IPS DF 4.7 (cell line): ENCODE results near the gene LAMTOR3.

ENCODE experiments used
- DNase-seq: peaks from one replicate; pipeline ENCODE4 v3.0.0-alpha.2; 2013; ENCODE audit warnings: low spot score; ENCODE audit errors: extremely low read depth

The LAMTOR3 gene

DNA sequence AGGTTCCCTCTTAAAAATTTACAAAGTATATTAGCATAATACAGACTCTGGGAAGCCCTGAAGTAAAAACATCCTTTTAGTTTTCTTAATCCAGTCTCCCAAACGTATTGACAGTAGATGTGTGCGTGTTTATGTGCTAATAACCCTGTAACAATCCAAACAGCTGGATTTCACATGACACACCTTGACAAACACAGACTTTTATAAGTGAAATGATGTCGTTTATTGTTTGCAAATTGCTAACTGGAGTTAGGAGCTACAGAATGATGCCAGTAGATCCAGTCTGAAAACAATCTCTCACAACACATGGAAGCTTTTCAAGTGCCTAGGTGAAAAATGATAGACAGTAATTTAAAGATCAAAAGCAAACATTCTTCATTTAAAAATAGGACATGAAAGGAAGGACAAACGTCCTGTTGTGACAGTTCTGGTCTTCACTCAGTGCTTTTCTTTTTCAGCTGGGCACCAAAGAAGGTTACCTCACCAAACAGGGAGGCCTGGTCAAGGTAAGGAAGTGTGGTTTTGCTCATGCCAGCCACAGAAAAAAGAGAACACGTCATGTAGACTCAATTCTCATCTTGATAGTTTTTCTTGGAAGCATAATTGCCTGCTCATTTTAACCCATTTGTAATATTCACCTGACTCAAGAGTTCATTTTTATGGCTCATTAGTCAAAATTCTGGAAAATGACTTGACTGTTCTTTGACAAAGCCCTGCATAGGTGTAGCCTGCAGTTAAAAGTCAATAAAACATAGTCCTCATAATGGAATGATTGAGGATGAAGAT, 32.9 kb downstream of the LAMTOR3 start:
- no peak for DNase-seq

DNA sequence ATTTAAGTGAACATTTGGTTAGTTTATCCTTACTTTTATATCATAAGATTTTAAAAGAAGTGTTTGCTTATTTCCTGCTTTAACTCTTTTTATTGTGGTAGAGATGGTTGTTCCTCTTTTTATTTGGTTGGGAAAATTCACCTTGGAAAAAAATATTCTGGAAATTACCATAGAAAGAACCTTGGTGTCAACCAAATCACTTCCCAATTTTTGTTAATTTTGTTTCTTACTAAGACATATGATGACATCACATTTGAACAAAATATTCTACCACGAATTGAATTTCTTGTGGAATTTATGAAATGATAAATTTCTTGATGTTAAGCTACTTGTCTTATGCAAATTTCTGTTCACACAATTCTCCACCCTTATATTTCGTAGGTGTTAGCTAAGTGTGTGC, 33.7 kb downstream of the LAMTOR3 start:
- no peak for DNase-seq

DNA sequence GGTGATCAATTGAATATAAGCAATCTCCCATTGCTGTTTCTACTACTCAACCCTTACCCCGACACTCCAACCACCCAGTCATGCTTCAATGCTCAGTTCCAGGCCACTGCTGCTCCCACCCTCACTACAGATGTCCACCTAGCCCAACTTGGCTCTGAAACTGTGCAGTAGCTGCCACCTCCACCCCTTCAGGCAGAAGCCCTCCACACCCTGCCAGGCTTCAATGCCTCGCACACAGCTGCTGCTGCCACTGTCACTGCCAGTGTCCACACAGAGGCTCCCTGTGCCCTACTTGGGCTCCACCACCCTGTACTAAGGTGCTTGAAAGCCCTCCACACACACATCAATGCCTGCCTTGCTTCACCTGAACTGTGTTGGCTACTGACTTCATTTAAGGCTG, 34.6 kb downstream of the LAMTOR3 start:
- no peak for DNase-seq

DNA sequence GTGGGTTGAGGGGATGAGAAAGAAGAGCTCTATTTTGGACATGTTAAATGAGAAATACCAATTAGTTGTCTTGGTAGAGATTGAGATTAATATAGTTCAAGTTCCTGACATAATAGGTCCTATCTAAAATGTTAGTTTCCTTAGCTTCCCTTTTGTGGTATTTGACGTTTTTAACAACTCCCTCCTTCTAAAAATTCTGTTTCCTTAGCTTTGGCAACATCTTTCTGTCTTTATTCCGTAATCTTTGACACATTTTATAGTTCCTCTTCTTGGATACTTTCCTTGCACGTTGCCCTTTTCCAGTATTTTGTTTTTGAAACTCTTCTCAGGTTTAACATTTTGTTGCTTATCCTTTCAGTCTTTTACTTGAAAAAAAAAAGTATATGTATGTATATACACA, 36.9 kb downstream of the LAMTOR3 start:
- DNase-seq = no peak

DNA sequence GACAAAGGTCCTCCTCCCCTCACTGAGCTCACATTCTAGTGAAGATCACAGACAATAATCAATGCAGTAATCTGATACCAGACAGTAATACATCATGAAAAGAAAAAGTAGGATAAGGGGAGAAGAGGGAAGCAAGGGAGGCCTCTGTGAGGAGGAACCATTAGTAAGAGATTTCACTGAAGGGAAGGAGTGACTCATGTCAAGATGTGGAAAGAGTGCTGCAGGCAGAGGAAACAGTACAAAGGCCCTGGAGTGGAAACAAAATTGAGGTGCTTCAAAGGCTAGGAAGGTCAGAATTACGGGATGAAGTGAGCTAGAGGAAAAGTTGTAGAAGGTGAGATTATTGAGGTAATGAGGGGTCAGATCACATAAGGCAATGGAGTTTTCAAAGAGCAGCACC, 38.1 kb downstream of the LAMTOR3 start:
- DNase-seq = no peak

DNA sequence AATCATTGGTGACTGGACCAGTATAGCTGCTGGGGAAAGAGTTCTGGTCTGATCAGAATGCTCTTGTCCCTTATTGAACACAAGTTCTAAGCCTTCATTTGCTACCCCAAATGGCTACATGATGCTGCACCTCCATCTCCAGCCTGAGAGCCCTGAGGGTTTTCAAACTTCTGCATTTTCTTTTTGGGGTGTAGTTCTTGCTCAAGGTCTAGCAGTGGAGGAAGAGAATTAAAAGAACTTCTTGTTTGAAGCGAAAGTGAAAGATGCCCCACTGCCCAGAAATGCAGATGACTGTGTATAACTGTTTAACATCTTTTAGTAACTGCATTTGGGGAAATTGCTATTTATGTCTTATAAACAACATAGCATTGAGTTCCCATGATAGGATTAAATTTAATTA, 38.5 kb downstream of the LAMTOR3 start:
- DNase-seq = no peak

DNA sequence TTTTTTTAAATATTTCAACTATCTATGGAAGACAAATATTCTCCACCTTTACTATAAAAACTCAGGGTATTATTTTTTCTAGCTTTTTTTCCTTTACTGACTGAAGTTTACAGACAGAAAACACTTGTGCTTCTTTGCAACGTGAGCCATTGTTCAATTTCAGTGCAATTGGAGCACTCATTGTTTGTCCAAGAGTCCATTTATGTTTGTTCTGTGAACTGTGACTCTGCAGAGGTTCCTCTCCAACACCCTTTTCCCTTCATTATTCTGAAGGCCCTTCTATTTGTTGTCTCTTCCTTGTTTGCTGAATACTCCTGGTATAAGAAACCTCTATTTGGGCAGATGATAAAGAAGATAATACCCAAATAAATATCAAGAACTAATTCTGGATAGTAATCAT, 40.2 kb downstream of the LAMTOR3 start:
- DNase-seq = no peak

DNA sequence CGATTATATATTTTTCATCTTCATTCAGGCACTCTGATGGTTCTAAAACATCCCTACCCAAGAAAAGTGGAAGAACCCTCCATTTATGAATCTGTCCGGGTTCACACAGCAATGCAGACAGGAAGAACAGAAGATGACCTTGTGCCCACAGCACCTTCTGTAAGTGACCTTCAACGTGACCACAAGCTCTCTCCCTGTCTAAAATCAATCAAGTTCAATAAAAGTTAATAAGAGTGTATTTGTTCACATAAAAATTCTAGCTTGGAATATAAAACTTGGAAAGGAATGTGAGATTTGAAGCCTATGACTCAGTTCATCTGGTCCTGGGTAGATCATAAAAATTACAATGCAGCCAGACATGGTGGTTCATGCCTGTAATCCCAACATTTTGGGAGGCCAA, 41.0 kb downstream of the LAMTOR3 start:
- DNase-seq = no peak

DNA sequence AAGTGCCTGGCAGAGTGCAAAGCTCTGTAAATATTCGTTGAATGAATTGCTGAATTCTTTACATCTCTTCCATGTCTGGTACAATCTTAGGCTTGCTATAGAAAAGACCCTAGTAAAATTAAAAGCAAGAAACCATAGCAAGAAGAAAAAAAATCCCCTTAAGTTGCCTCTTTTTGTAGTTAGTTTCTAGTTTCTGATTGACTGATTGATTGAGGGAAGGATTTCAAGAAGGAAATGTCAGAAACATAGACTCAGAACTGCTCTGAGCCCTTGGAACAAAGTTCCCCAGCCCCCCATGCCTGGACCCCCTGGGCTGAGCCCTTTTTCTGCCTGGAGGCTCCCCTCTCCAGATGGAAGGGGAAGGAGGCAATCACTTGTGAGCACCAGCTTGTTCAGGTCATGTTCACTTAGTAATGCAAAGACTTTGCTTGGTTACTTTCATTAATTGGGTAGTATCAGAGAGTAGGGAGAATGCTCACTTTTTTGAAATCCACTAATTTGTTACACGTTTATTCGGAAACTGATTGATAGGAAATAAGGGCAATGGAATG, 42.0 kb downstream of the LAMTOR3 start:
- DNase-seq = no peak

DNA sequence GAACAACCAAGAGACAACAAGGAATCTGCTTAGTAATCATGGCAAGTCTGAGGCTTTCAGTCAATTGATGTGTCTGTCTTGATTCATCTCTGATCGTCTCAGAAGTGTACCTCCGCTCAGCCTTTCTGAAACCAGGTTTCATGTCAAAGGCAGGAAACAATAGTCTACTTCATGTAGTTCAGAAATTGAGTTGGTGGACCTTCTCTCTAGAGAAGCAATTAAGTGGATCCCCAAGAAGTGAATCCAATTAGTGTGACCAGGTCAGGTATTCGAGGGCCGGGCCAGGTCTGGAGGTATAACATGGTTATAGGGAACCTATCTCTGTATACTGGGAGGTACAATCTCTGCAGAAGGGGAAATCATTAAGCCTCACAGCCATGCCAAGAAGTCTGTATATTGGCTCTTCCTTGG, 45.6 kb downstream of the LAMTOR3 start:
- DNase-seq = no peak

DNA sequence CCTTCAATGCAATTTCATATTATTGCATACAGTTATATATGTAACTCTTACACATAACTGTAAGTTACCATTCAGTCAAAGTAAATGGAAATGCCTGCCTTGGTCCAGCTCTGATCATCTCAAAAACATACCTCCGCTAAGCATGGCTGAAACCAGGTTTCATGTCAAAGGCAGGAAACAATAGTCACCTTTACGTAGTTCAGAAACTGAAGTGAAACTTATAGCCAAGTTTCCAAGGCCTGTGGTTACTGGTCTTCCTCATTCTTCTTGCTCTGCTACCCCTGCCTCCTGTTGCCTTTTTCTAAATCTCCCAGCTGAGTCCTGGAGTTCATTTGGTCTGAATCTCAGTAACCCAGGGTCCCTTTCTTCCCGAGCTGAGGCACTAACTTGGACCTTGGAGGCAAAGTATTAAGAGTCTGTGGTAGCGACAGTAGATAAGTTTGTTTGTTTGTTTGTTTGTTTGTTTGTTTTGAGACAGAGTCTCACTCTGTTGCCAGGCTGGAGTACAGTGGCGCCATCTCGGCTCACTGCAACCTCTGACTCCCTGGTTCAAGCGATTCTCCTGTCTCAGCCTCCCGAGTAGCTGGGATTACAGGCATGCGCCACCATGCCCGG, 46.8 kb downstream of the LAMTOR3 start:
- no peak for DNase-seq

DNA sequence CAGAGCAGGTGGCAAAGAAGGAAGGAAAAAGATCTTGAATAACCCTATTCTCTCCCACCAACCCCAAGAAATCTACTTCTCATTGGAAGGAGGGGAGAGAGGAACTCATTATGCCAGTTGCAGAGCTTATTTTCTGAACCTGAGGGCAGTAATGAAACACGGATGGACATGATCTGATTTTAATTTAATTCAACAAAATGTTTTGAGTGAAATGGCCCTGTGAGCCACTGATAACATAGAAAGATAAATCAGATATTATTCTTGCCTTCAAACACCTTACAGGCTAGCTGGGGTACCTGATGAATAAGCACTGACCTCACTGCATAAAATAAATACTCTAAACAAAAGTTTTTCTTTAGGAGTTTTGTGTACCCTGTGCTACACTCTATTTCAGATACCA, 47.3 kb downstream of the LAMTOR3 start:
- no peak for DNase-seq

DNA sequence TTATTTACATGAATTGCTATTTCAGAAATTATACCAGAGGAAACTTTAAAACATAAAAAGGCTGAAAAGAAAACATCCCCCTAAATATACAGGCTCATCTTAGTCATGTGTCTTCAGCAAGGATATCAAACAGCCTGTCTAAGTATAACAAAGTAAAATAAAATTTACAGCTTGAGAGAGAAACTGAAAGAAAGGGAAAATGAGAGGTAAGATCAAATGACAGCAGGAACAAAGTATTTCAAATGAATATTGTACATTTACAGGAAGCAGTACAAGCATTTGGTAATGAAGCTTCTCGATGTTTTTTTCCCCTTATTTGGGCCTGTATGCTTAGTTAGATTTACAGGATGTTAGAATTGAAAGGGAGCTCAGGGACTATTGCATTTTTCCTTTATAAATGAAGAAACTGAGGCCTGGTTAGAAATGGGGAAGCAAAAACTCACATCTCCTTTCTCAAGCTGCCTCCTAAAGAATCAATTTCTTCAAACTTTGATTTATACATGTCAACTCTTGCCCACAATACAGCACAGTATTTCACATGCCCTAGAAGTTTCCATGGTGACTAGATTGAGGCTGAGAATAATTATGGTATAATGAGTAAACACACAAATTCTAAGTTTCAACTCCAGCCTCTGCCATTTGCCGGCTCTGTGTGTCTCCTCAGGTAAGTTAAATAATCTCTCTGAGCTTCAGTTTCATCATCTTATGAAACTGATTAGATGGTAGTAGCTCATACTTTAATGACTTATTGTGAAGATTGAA, 48.3 kb downstream of the LAMTOR3 start:
- DNase-seq = no peak

DNA sequence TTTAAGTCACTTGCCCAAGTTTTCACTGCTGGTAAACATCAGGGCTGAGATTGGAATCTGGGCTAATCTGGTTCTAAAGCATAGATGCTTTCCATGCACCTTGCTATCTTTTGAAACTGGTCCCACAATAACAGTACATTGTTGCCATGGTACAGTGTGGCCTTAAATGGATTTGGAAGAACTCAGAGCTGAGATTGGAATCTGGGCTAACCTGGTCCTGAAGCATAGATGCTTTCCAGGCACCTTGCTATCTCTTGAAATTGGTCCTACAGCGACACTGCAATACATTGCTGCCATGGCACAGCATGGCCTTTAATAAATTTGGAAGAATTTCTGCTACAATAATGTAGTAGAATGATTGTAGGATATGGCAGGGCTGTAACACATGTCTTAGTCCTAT, 49.0 kb downstream of the LAMTOR3 start:
- no peak for DNase-seq

DNA sequence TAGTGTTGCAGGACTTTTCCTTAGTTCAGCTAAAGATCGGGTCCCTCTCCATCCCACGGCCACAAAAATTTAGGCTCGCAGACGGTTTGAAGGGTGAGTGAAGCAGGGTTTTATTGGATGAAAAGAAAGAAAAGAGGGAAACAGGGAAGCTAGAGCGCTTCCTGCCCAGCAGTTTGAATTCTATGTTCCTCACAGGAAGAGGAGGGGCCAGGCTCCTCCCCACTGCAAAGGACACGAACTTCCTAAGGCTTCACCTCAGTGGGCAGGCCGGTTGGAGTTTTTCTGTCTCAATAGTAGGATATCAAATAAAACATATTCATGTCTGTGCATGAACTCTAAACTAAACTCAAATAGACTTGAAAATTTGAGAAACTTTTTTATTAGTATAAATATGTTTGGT, 50.2 kb downstream of the LAMTOR3 start:
- DNase-seq = no peak

DNA sequence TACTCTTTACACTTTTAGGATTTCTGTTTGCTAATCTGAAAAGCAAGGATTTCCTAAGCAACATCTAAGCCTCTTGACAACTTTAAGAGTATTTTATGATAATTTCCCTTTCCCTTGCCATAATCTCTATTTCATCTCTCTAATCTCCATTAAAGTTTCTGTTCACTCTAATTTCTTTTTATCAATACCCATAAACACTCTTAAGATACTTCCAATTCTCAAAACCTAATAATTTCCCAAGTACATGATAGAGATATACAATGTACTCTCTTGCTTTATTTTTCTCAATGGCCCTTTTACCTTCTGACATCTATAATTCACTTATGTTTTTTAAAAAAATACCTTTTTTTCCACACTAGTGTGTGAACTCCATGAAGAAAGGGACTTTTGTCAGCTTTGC, 50.8 kb downstream of the LAMTOR3 start:
- DNase-seq = no peak

DNA sequence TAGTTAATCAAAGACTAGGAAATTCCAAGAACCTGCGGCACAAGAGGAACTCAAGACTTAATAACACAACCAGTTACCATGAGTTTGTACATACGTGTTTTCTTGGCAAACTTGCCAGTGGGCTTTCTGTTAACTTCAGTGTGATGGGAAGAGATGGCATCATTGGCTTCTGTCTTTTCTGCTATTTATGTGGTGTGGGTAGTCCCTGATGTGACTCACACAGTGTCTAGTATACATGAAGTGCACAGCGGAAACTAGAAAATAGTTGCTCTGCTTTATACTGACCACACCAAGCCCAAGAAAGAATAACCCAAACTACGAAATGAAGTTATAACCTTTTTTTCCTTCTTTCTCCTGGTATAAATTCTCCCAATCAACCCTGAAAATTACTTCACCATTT, 53.1 kb downstream of the LAMTOR3 start:
- no peak for DNase-seq

DNA sequence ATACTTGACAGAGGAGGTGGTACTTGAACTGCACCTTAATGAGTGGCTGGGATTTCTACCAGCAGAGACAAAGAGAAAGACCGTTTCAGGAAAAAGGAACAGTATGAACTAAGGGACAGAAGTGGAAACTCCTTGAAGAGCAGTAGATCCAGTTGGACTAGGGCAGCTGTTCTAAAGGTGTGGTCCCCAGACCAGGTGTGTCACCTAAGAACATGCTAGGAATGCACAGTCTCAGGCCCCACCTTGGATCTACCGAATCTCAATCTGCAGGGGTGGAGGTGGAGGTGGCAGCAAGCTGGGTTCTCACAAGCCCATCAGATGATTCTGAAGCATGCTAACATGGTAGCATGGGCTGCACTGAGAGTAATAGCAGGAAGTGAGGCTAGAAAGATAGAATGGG, 55.3 kb downstream of the LAMTOR3 start:
- DNase-seq = no peak

DNA sequence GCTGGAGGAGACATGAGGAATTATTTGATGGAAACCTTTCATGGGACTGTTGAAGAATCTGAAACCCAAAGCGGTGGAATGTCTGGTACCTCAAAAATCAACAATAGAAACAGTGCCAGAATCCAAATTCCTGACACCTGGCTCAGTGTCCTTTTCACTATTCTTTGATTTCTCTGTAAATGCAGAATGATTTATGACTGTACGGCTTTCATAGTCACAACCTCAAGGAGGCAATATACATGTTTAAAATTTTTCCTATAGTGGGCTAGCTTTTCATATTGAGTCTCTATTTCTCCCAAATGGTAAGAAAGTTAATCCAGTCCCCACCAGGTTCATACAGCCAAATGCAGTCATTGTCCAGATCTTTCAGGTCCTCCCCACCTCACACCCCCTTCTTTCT, 58.3 kb downstream of the LAMTOR3 start:
- no peak for DNase-seq

DNA sequence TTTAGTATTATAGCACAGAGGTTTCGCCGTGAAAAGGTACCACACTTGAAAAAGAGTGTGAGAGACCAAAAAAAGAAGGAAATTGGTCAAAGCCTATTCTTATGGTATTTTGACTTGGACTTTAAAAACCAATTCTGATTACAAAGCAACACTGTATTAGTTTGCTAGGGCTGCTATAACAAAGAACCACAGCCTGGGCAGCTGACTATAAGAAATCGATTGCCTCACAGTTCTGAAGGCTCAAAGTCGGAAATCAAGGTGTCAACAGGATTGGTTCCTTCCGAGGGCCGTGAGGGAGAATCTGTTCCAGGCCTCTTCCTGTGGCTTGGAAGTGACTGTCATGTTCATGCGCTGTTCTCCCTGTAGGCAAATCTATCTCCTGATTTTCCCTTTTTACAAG, 59.7 kb downstream of the LAMTOR3 start:
- DNase-seq = no peak

DNA sequence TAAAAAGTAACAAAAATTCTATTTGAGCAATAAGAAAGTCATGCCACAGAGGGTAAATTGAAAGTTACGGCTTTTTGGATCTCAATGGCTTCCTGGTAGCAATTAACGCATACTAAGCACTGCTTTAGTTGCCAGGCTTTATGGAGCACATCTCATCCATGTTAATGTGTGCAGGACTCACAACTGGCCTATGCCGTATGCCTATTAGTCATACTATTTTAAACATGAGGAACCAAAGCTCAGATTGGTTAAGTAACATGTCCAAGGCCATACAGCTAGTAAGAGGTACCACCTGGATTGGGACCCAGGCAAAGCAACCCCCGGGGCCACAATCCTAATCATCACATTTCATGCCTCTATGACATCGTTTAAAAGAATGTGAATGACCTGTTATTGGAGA, 60.5 kb downstream of the LAMTOR3 start:
- DNase-seq = no peak

DNA sequence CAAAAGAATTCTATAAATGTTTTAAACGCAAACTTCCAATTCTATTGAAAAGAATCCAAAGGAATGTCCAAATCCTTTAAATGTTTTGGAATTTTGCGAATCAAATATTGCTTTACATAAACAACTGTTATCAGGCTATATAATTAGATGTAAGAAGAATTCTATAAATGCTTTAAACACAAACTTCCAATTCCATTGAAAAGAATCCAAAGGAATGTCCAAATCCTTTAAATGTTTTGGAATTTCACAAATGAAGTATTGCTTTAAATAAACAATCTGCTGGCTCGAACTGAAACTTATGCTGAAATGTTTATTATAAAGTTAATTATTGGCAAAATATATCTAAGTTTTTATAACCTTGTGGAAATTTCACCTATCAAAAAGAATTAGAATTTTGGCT, 61.5 kb downstream of the LAMTOR3 start:
- no peak for DNase-seq
